GM12891 (cell line): ENCODE results near the gene DIP2C.

Experiments
- POLR2A ChIP-seq: IDR thresholded peaks from 2 replicates; pipeline ENCODE4 v1.6.1; 2011; ENCODE audit warnings: low read depth, low read length, control low read depth
- POLR2AphosphoS5 ChIP-seq: IDR thresholded peaks from 2 replicates; pipeline ENCODE4 v1.6.1; 2011; ENCODE audit warnings: low read depth, low read length, control low read depth
- SPI1 ChIP-seq: IDR thresholded peaks from 2 replicates; pipeline ENCODE4 v1.6.1; 2011; ENCODE audit warnings: low read depth, low read length, control low read depth
- TAF1 ChIP-seq: IDR thresholded peaks from 2 replicates; pipeline ENCODE4 v1.6.1; 2011; ENCODE audit warnings: low read depth, low read length, control low read depth

DNA sequence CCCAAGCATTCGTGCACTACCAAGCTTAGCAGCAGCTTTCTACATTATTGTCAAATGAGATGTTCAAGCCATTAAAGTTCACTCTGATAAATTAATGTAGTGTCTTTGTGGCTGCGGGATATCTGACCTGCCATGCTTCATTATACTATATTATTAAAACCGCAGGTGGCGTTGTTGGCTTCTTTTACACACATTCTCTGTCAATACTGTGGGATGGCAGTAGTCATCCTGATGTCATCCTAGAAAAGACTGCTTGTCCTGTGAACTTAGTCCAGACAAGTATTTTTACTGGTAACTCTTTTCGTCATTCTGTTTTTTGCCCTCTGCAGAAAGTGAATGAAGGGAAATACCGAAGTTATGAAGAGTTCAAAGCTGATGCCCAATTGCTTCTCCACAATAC lies 450.4 kb downstream of the DIP2C start:
- no peak for TF ChIP-seq TAF1
- no peak for TF ChIP-seq POLR2A
- TF ChIP-seq POLR2AphosphoS5: no peak
- TF ChIP-seq SPI1: no peak
